ENCODE results near the gene SUDS3.

Gene SUDS3

GRCh38 chr12:118373616-118374015 is 2.7 kb upstream of the SUDS3 start:
- Histone ChIP-seq H3K4me1 (ENCODE audit: control insufficient read depth in 1 of 2, insufficient read depth in 2 of 2, low read length in 2 of 2) (peaks cover 11 to 44% of the 10 kb centered on the region in 2 donors), H3K4me3 (ENCODE audit: low read depth in 1 of 2, low read length in 2 of 2) (peak overlapping the region; percentile 89), H3K9me3 (ENCODE audit: control insufficient read depth in 1 of 2, low read length in 2 of 2) (no peaks in the 10 kb centered on the region), H3K36me3 (ENCODE audit: control insufficient read depth in 1 of 2, insufficient read depth in 2 of 2, low read length in 2 of 2) (no peaks in the 10 kb centered on the region), H3K27ac (ENCODE audit: low read length) (peak overlapping the region; percentile 84), H3K27me3 (ENCODE audit: low read depth, low read length) (no peaks in the 10 kb centered on the region)

GRCh38 chr12:118374126-118374725 is 2.1 kb upstream of the SUDS3 start:
- Histone ChIP-seq H3K36me3 (ENCODE audit: control insufficient read depth in 1 of 2, insufficient read depth in 2 of 2, low read length in 2 of 2) (peaks cover 0 to under 1% of the 10 kb centered on the region in 2 donors), H3K27me3 (ENCODE audit: low read depth, low read length) (no peaks in the 10 kb centered on the region), H3K27ac (ENCODE audit: low read length) (no peak overlapping the region), H3K4me1 (ENCODE audit: control insufficient read depth in 1 of 2, insufficient read depth in 2 of 2, low read length in 2 of 2) (peaks cover 11 to 44% of the 10 kb centered on the region in 2 donors), H3K4me3 (ENCODE audit: low read depth in 1 of 2, low read length in 2 of 2) (peak overlapping the region; percentile 89), H3K9me3 (ENCODE audit: control insufficient read depth in 1 of 2, low read length in 2 of 2) (no peaks in the 10 kb centered on the region)

GRCh38 chr12:118374909-118375308 is 1.4 kb upstream of the SUDS3 start:
- Histone ChIP-seq H3K9me3 (ENCODE audit: control insufficient read depth in 1 of 2, low read length in 2 of 2) (no peaks in the 10 kb centered on the region), H3K4me1 (ENCODE audit: control insufficient read depth in 1 of 2, insufficient read depth in 2 of 2, low read length in 2 of 2) (peaks cover 11 to 44% of the 10 kb centered on the region in 2 donors), H3K27me3 (ENCODE audit: low read depth, low read length) (no peaks in the 10 kb centered on the region), H3K27ac (ENCODE audit: low read length) (peak overlapping the region; percentile 87), H3K4me3 (ENCODE audit: low read depth in 1 of 2, low read length in 2 of 2) (no peak overlapping the region), H3K36me3 (ENCODE audit: control insufficient read depth in 1 of 2, insufficient read depth in 2 of 2, low read length in 2 of 2) (peaks cover 5 to 7% of the 10 kb centered on the region in 2 donors)

GRCh38 chr12:118375348-118375747 is 1.0 kb upstream of the SUDS3 start:
- peaks cover 10 to 11% of the 10 kb centered on the region in 2 donors for H3K36me3 ChIP-seq (ENCODE audit: control insufficient read depth in 1 of 2, insufficient read depth in 2 of 2, low read length in 2 of 2)
- peaks cover 11 to 44% of the 10 kb centered on the region in 2 donors for H3K4me1 ChIP-seq (ENCODE audit: control insufficient read depth in 1 of 2, insufficient read depth in 2 of 2, low read length in 2 of 2)
- H3K9me3 ChIP-seq (ENCODE audit: control insufficient read depth in 1 of 2, low read length in 2 of 2): no peaks in the 10 kb centered on the region
- H3K27ac ChIP-seq (ENCODE audit: low read length): peak overlapping the region; percentile 87
- H3K27me3 ChIP-seq (ENCODE audit: low read depth, low read length): no peaks in the 10 kb centered on the region
- peak overlapping the region; percentile 90 to 94 for H3K4me3 ChIP-seq (ENCODE audit: low read depth in 1 of 2, low read length in 2 of 2)

GRCh38 chr12:118377021-118377883 is 897 bp downstream of the SUDS3 start:
- Histone ChIP-seq H3K9me3 (ENCODE audit: control insufficient read depth in 1 of 2, low read length in 2 of 2) (no peaks in the 10 kb centered on the region), H3K4me1 (ENCODE audit: control insufficient read depth in 1 of 2, insufficient read depth in 2 of 2, low read length in 2 of 2) (peaks cover 11 to 37% of the 10 kb centered on the region in 2 donors), H3K36me3 (ENCODE audit: control insufficient read depth in 1 of 2, insufficient read depth in 2 of 2, low read length in 2 of 2) (peaks cover 11 to 25% of the 10 kb centered on the region in 2 donors), H3K4me3 (ENCODE audit: low read depth in 1 of 2, low read length in 2 of 2) (peak overlapping the region; percentile 90 to 94), H3K27ac (ENCODE audit: low read length) (peak overlapping the region; percentile 16), H3K27me3 (ENCODE audit: low read depth, low read length) (no peaks in the 10 kb centered on the region)

GRCh38 chr12:118377884-118378470 is 1.6 kb downstream of the SUDS3 start:
- Histone ChIP-seq H3K27ac (ENCODE audit: low read length) (peak overlapping the region; percentile 16), H3K4me3 (ENCODE audit: low read depth in 1 of 2, low read length in 2 of 2) (peak overlapping the region; percentile 90 to 94)

GRCh38 chr12:118391424-118391823 is 15.1 kb downstream of the SUDS3 start:
- Histone ChIP-seq H3K36me3 (ENCODE audit: control insufficient read depth in 1 of 2, insufficient read depth in 2 of 2, low read length in 2 of 2) (peaks cover 55 to 85% of the 10 kb centered on the region in 2 donors), H3K4me3 (ENCODE audit: low read depth in 1 of 2, low read length in 2 of 2) (no peak overlapping the region), H3K9me3 (ENCODE audit: control insufficient read depth in 1 of 2, low read length in 2 of 2) (no peaks in the 10 kb centered on the region), H3K4me1 (ENCODE audit: control insufficient read depth in 1 of 2, insufficient read depth in 2 of 2, low read length in 2 of 2) (no peaks in the 10 kb centered on the region), H3K27me3 (ENCODE audit: low read depth, low read length) (no peaks in the 10 kb centered on the region), H3K27ac (ENCODE audit: low read length) (no peak overlapping the region)

More at GRCh38 chr12:118377884-118378470, 1.6 kb downstream of the SUDS3 start:
- Histone ChIP-seq H3K4me1 (ENCODE audit: control insufficient read depth in 1 of 2, insufficient read depth in 2 of 2, low read length in 2 of 2) (peaks cover 11 to 37% of the 10 kb centered on the region in 2 donors), H3K9me3 (ENCODE audit: control insufficient read depth in 1 of 2, low read length in 2 of 2) (no peaks in the 10 kb centered on the region), H3K36me3 (ENCODE audit: control insufficient read depth in 1 of 2, insufficient read depth in 2 of 2, low read length in 2 of 2) (peaks cover 13 to 26% of the 10 kb centered on the region in 2 donors), H3K27me3 (ENCODE audit: low read depth, low read length) (no peaks in the 10 kb centered on the region)

GRCh38 chr12:118391836-118392235 is 15.5 kb downstream of the SUDS3 start:
- Histone ChIP-seq H3K4me1 (ENCODE audit: control insufficient read depth in 1 of 2, insufficient read depth in 2 of 2, low read length in 2 of 2) (no peaks in the 10 kb centered on the region), H3K9me3 (ENCODE audit: control insufficient read depth in 1 of 2, low read length in 2 of 2) (no peaks in the 10 kb centered on the region), H3K27me3 (ENCODE audit: low read depth, low read length) (no peaks in the 10 kb centered on the region), H3K4me3 (ENCODE audit: low read depth in 1 of 2, low read length in 2 of 2) (no peak overlapping the region), H3K27ac (ENCODE audit: low read length) (no peak overlapping the region), H3K36me3 (ENCODE audit: control insufficient read depth in 1 of 2, insufficient read depth in 2 of 2, low read length in 2 of 2) (peaks cover 51 to 85% of the 10 kb centered on the region in 2 donors)

- no peak overlapping the region for H3K4me3 ChIP-seq (ENCODE audit: low read depth in 1 of 2, low read length in 2 of 2)
- peaks cover 21 to 46% of the 10 kb centered on the region in 2 donors for H3K36me3 ChIP-seq (ENCODE audit: control insufficient read depth in 1 of 2, insufficient read depth in 2 of 2, low read length in 2 of 2)
- peaks cover 0 to 16% of the 10 kb centered on the region in 2 donors for H3K4me1 ChIP-seq (ENCODE audit: control insufficient read depth in 1 of 2, insufficient read depth in 2 of 2, low read length in 2 of 2)
- no peak overlapping the region for H3K27ac ChIP-seq (ENCODE audit: low read length)
- H3K9me3 ChIP-seq (ENCODE audit: control insufficient read depth in 1 of 2, low read length in 2 of 2): no peaks in the 10 kb centered on the region
- H3K27me3 ChIP-seq (ENCODE audit: low read depth, low read length): no peaks in the 10 kb centered on the region
Measured at GRCh38 chr12:118397708-118398440, 21.5 kb downstream of the SUDS3 start.

- Histone ChIP-seq H3K27ac (ENCODE audit: low read length) (no peak overlapping the region), H3K36me3 (ENCODE audit: control insufficient read depth in 1 of 2, insufficient read depth in 2 of 2, low read length in 2 of 2) (peaks cover 23 to 47% of the 10 kb centered on the region in 2 donors), H3K4me1 (ENCODE audit: control insufficient read depth in 1 of 2, insufficient read depth in 2 of 2, low read length in 2 of 2) (peaks cover 0 to 16% of the 10 kb centered on the region in 2 donors), H3K9me3 (ENCODE audit: control insufficient read depth in 1 of 2, low read length in 2 of 2) (no peaks in the 10 kb centered on the region), H3K27me3 (ENCODE audit: low read depth, low read length) (no peaks in the 10 kb centered on the region), H3K4me3 (ENCODE audit: low read depth in 1 of 2, low read length in 2 of 2) (no peak overlapping the region)
Measured at GRCh38 chr12:118398524-118398923, 22.2 kb downstream of the SUDS3 start.
